Subcutaneous abdominal adipose tissue (tissue), 5 donors: ENCODE data around the gene CTNND2.

Source experiments
- H3K27ac ChIP-seq: one replicate; pipeline ENCODE4 v1.7.0; 2013; ENCODE audit warnings: low read depth, mild to moderate bottlenecking, inconsistent platforms, low read length, moderate library complexity
- H3K27me3 ChIP-seq, 5 donors: one replicate each; pipeline ENCODE4 v1.7.0; 2013; ENCODE audit warnings: low read length in 5 of 5, inconsistent platforms in 1 of 5; ENCODE audit not compliant: control insufficient read depth in 5 of 5, insufficient read depth in 4 of 5
- H3K36me3 ChIP-seq, 5 donors: one replicate each; pipeline ENCODE4 v1.7.0; 2013; ENCODE audit warnings: low read length in 5 of 5; ENCODE audit not compliant: control insufficient read depth in 5 of 5, insufficient read depth in 5 of 5
- H3K4me1 ChIP-seq, 5 donors: one replicate each; pipeline ENCODE4 v1.7.0; 2013; ENCODE audit warnings: low read length in 5 of 5, mild to moderate bottlenecking in 3 of 5, moderate library complexity in 1 of 5; ENCODE audit not compliant: control insufficient read depth in 5 of 5, insufficient read depth in 5 of 5
- H3K4me3 ChIP-seq, 5 donors: one replicate each; pipeline ENCODE4 v1.7.0; 2013; ENCODE audit warnings: low read length in 5 of 5, low read depth in 1 of 5
- H3K9ac ChIP-seq, 5 donors: one replicate each; pipeline ENCODE4 v1.7.0; 2013; ENCODE audit warnings: low read length in 5 of 5, mild to moderate bottlenecking in 4 of 5, moderate library complexity in 3 of 5
- H3K9me3 ChIP-seq, 5 donors: one replicate each; pipeline ENCODE4 v1.7.0; 2013; ENCODE audit warnings: low read length in 5 of 5; ENCODE audit not compliant: control insufficient read depth in 5 of 5
- donor health status: healthy.
- donor health status: healthy.
- donor health status: healthy.
- donor health status: healthy.
- donor health status: healthy.

The CTNND2 gene

DNA sequence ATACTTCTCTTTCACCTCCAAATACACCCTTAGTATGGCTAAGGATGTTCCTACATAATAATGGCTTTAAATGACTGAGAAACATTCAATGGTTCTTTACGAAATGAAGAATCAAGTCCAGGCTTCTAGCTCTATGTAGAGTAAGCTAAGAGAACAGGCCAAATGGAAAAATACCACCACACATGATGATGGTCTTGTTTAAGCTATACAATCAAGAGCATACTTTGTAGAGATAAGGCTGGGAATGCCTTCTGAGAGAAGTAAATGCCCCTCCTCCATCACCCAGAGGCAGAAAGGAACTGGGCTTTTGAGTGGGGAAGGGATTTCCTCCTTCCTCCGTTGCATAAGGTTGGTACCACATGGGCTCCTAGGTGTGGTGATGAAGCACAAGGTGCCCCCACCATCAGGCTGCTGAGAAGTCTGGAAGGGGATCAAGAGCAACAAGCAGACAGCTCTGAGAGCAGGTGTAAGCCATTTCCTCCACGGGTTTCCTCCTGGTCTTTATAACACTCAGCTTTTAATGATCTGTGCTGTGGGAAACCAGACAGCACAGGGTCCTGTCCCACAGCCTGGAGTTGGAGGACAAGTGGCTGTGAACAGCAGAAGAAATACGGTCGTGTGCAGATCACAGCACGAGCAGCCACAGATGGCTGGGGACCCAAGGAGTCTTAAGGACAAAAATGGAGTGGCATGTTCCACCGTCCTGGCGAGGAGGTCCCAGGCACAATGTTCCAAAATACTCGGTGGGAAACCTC, 396.9 kb downstream of the CTNND2 start:
- H3K4me1 ChIP-seq = peaks cover 0 to 5% (median 0%) of the 10 kb centered on the region in 5 donors
- no peaks in the 10 kb centered on the region for H3K36me3 ChIP-seq
- H3K27me3 ChIP-seq = peaks cover 0 to 3% (median 0%) of the 10 kb centered on the region in 5 donors
- no peak overlapping the region for H3K9ac ChIP-seq
- H3K9me3 ChIP-seq = no peaks in the 10 kb centered on the region
- no peak overlapping the region for H3K27ac ChIP-seq
- H3K4me3 ChIP-seq = no peak overlapping the region

DNA sequence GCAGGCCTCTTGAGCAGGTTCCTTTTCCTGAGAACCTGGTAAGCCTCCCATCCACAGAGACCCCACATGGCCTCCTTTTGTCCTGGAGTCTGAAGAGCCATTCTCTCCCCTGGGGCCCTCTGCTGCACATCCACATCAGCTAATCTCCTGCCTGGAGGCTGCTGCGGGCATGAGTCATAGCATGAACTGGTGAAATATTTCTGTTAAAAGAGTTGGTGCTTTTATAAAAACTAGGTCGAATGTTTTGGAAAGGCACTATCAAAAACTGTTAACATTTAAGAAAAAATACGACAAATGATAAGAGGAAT, 399.4 kb downstream of the CTNND2 start:
- Histone ChIP-seq H3K9ac (no peak overlapping the region), H3K27me3 (peaks cover 0 to 3% (median 0%) of the 10 kb centered on the region in 5 donors), H3K4me1 (peaks cover 0 to 5% (median 0%) of the 10 kb centered on the region in 5 donors), H3K27ac (no peak overlapping the region), H3K36me3 (no peaks in the 10 kb centered on the region), H3K4me3 (no peak overlapping the region), H3K9me3 (peaks cover 0 to 3% (median 0%) of the 10 kb centered on the region in 5 donors)

DNA sequence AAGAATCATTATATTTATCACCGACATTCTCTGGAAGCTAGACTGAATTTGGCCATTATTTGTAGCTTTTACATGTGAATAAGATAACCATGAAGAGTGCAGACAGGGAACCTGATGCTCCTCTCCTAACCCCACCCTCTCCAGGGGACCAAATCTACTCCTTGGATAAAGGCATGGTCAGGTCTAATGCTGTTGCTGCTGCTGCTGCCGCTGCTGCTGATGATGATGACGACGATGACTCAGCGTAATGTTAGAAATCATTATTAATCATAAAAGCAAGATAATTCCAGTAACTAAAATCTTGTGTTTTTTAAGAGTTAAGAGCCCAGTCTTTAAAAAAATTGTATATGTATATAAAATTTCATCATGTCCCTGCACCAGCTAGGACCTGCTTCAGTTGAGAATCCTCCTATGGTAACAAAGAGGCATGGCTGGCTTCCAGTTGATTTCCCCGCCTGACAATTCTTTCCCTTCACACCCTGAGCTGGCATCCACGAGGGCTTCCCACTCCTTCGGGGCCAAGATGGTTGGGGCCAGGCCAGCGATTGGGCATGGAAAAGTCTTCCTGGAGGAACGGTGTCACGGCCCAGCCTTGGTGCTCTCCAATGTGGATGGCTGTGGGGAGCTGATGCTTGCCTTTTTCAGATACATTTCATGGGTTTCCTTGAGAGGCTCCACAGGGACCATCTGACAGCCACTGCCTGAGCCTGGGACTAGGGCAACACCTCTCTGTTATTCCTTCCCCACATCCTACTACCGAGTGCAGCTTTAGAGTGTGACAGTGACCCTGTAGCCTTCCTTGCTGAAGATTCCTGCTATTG, 400.0 kb downstream of the CTNND2 start:
- Histone ChIP-seq H3K9ac (no peak overlapping the region), H3K4me3 (no peak overlapping the region), H3K36me3 (no peaks in the 10 kb centered on the region), H3K27ac (no peak overlapping the region), H3K9me3 (peaks cover 0 to 3% (median 0%) of the 10 kb centered on the region in 5 donors), H3K27me3 (peaks cover 0 to 3% (median 0%) of the 10 kb centered on the region in 5 donors), H3K4me1 (peaks cover 0 to 5% (median 0%) of the 10 kb centered on the region in 5 donors)

DNA sequence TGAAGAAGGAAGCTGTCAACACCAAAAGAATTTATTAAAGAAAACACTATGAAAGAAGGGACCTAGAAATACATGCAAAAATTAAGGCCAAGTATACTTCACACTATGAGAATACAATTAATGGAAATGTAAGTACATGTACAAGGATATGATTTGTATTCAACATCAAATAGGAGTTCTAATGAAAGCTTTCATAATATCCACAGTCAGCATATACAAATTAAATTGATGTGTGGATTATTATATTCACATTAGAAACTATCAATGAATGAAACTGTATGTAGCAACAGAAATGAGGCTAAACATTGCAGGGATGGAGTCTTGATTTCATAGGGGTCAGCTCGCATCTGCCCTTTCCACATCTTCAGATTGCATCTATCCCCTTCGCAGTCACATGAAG, 401.5 kb downstream of the CTNND2 start:
- H3K4me3 ChIP-seq = no peak overlapping the region
- H3K27me3 ChIP-seq = peaks cover 0 to 3% (median 0%) of the 10 kb centered on the region in 5 donors
- no peak overlapping the region for H3K9ac ChIP-seq
- no peaks in the 10 kb centered on the region for H3K36me3 ChIP-seq
- peaks cover 0 to 3% (median 0%) of the 10 kb centered on the region in 5 donors for H3K9me3 ChIP-seq
- peaks cover 0 to 5% (median 0%) of the 10 kb centered on the region in 5 donors for H3K4me1 ChIP-seq
- H3K27ac ChIP-seq = no peak overlapping the region

DNA sequence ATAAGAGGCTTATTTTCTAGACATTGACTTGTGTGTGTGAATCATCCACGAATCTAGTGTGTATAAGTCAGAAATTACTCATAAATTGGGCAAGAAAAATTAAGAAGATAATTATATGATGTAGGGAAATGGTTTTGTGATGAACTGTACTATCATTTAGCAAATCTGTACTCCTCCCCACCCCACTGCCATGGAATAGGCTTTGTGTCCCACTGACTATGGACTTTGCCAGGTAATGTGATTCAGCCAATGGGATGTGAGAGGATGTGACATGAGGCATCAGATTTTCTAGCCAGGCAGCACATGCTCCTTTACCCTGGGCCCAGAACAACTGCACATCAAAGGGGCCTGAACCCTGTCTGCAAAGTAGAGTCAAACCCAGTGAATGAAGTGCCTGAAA, 406.6 kb downstream of the CTNND2 start:
- H3K9me3 ChIP-seq = peaks cover 0 to 3% (median 0%) of the 10 kb centered on the region in 5 donors
- no peak overlapping the region for H3K9ac ChIP-seq
- no peaks in the 10 kb centered on the region for H3K36me3 ChIP-seq
- H3K27ac ChIP-seq = no peak overlapping the region
- H3K4me1 ChIP-seq = no peaks in the 10 kb centered on the region
- no peak overlapping the region for H3K4me3 ChIP-seq
- no peaks in the 10 kb centered on the region for H3K27me3 ChIP-seq

DNA sequence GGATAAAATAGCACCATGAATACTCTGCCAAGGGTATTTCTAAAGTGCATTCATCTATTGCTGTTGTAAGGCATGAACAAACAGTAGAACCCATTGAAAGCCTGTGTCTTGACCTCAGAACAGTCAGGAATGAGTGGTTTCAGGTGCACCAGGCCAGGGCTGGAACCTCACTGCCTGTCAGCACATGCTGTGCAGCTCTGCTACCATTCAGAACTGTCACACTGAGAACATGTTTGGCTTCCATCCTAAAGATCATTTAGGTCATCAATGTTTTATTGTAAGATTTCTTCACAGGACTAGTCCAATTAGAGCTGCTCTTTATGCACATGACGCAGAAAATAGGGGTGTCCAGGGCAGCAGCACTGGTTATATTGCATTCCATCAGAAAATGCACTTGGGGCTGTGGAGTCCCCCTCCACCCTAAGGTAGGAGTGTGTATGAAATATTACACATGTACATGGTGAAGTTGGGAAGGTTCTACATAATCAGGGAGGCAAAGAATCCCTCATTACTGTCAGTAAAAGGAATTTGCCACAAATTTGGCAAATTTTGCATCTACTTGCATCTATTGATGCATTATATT, 408.0 kb downstream of the CTNND2 start:
- H3K27me3 ChIP-seq = no peaks in the 10 kb centered on the region
- H3K9me3 ChIP-seq = no peaks in the 10 kb centered on the region
- H3K4me3 ChIP-seq = no peak overlapping the region
- H3K27ac ChIP-seq = no peak overlapping the region
- no peak overlapping the region for H3K9ac ChIP-seq
- no peaks in the 10 kb centered on the region for H3K36me3 ChIP-seq
- H3K4me1 ChIP-seq = no peaks in the 10 kb centered on the region

DNA sequence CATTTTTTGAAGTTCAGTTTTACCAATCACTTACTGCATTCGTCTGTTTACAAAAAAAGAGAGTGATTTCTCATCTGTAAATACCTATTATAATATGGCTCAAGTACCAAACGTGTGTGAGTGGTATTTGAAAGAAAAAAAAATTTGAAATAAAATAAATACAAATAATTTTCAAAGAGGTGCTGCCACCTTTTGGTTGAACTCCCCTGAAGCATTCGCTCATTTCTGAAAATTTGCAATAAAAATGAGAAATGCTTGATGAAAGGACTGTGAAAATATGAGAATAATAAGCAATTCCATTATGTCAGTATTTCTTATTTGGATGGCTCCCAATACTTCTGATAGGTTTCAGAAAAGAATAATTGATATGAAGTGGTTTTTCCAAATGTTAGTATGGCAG, 409.9 kb downstream of the CTNND2 start:
- Histone ChIP-seq H3K4me1 (no peaks in the 10 kb centered on the region), H3K9me3 (no peaks in the 10 kb centered on the region), H3K9ac (no peak overlapping the region), H3K27ac (no peak overlapping the region), H3K4me3 (no peak overlapping the region), H3K36me3 (no peaks in the 10 kb centered on the region), H3K27me3 (no peaks in the 10 kb centered on the region)

DNA sequence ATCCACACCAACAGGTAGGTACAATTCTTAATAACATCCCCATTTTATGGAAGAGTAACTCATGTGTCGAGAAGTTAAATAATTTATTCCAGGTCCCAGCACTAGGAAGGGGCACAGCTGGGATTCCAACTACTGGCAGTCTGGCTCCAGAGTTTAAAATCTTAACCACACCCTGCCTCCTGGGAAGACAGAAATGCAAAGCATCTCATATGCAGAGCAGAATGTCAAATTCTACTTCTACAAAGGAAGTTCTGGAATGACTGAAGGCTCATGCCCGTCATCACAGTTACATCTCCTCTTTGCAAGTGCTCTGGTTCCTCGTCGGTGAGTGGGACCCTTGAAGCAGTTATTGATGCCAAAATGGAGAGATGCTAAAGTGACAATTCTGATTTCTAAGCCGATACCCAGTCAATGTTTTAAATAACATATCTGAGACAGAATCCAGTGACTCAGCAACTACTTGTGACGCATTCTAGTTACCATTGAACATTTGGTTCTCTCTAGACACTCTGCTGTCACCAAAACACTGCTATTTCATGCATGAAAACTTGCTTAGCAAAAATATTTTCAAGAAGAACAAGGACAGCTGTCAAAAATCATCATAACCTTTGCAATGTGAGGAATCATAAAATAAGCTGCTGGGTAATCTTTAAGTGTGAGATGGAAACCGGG, 412.7 kb downstream of the CTNND2 start:
- Histone ChIP-seq H3K9ac (no peak overlapping the region), H3K4me1 (no peaks in the 10 kb centered on the region), H3K9me3 (peaks cover 0 to 3% (median 0%) of the 10 kb centered on the region in 5 donors), H3K4me3 (no peak overlapping the region), H3K27ac (no peak overlapping the region), H3K27me3 (no peaks in the 10 kb centered on the region), H3K36me3 (no peaks in the 10 kb centered on the region)

DNA sequence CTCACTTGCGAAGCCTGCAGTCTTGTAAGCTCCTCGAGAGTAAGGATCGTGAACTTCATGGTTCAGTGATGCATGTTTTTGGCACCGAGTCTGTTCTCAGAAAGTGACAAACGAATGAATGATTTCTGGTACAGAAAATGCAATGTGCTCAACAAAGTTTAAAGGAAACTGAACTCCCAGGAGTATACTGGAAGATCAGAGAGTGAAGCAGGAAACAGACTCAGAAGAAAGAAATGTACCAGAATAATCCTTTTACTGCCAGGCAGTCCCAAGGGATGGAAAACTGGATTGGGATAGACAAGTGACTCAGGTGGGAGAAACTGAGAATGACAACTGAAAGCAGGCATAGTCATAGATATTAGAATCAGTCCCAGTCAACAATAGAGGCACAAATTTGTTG, 420.6 kb downstream of the CTNND2 start:
- H3K4me1 ChIP-seq = no peaks in the 10 kb centered on the region
- no peak overlapping the region for H3K4me3 ChIP-seq
- H3K27me3 ChIP-seq = no peaks in the 10 kb centered on the region
- peaks cover 0 to 1% (median 0%) of the 10 kb centered on the region in 5 donors for H3K9me3 ChIP-seq
- H3K9ac ChIP-seq = no peak overlapping the region
- no peaks in the 10 kb centered on the region for H3K36me3 ChIP-seq
- no peak overlapping the region for H3K27ac ChIP-seq
